Activated T-helper 1 cell treated with Interleukin-2 at 50 U/mL for 16 hours (primary cell): Measurements from ENCODE around the gene KLHL29.

Experiments used
- DNase-seq: peaks from one replicate; pipeline ENCODE4 v3.0.0-alpha.2; 2020; ENCODE audit warnings: low read depth

Gene KLHL29

GRCh38 chr2:23683001-23683400, 298.0 kb downstream of the KLHL29 start:
- DNase-seq, result no peak

DNA sequence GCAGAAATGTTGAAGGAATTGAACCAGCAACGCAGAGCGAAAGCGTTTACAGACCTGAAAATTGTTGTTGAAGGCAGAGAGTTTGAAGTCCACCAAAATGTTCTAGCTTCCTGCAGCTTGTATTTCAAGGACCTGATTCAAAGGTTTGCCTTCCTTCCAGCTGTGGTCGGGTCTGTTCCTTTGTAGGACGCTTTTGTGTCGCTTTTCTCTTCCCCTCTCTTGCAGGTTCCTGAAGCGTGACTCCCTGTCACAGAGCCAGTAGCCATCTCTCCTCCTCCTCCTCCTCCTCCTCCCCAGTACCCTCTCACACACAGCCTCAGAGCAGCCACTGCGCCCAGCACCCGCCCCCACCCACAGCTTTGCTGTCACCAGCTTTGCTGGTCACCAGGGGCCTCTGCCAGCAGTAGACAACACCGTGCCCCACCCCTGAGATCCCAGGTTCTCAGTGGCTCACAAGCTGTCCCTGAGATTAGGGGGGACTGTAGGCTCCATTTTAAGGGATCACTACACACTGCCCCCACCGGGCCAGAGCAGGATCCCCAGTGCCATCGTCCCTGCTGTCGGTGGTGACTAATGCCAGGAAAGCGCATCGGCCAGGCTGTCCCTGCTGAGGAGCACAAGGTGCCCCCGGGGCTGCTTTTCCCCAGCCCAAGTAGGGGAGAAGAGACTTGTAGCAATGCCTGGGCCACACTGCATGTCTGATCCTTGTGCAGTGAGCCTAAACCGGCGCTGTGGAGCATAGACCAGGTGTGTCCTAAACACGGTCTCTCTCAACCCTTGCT, 299.6 kb downstream of the KLHL29 start:
- DNase-seq, result no peak

DNA sequence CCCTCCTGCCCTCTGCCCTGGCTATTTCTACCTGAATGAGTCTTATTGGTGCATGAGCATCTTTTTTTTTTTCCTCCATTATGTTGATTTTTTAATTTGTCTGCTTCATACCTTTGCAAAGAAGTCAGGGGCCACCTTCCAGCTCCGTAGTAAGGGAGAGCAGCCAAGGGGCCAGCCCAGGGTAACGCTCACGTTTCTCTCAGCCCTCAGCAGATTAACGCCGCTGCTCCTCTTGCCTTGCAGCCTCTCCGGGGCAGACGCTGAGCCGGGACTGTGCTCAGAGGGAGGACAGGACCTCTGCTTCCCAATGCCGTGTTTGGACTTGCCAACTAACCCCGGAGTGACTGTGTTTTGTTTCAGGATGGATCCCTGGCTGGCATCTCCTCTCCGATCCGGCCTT, 300.2 kb downstream of the KLHL29 start:
- no peak for DNase-seq

- DNase-seq, result no peak
These were observed 300.7 kb downstream of the KLHL29 start for GRCh38 chr2:23685706-23686105.

DNA sequence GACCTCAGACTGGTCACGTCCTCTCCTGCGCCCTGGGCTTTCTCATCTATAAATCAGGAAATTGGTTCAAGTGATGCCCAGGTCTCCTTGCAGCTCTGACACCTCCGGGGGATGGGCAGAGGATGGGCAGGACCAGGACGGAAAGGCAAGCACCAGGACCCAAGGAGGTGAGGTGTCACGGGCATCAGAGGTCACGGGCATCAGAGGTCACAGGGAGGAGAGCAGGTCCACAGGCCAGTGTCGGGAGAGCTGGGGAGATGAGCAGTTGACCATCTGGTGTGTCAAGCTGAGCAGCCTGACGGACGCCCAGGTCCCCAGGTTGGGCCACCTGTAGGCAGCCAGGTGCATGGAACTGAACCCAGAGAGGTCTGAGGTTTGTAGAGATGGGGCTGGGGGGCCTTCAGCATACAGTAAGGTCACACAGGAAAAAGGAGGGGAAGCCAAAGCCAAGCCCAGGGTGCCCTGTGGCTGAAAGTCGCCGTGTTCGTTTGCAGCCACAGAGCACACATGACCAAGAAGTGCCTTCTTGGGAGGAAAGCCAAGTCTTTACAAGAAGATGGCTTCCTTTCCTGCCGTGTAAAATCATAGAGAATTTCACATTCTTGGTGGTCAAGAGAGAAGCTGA, 301.5 kb downstream of the KLHL29 start:
- no peak for DNase-seq

- DNase-seq, result no peak
These were observed 302.2 kb downstream of the KLHL29 start for GRCh38 chr2:23687214-23687613.

DNA sequence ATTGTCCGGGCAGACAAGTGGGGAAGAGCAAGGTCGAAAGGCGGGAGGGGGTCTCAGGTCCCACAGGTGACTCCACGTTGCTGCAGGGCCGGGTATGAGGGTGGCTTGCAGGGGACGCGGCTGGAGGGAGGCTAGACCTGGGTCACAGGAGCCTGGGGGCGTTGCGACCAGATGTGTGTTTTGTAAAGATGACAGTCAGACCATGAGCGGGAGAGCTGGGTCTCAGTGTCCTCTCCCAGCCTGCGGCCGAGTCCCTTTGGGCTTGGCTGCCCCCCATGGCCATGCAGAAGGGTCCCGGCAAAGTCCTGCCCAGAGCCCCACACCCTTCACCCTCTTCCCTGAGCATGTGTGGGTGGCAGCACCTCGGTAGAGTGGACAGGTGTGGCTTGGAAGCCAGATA, 302.7 kb downstream of the KLHL29 start:
- no peak for DNase-seq

DNA sequence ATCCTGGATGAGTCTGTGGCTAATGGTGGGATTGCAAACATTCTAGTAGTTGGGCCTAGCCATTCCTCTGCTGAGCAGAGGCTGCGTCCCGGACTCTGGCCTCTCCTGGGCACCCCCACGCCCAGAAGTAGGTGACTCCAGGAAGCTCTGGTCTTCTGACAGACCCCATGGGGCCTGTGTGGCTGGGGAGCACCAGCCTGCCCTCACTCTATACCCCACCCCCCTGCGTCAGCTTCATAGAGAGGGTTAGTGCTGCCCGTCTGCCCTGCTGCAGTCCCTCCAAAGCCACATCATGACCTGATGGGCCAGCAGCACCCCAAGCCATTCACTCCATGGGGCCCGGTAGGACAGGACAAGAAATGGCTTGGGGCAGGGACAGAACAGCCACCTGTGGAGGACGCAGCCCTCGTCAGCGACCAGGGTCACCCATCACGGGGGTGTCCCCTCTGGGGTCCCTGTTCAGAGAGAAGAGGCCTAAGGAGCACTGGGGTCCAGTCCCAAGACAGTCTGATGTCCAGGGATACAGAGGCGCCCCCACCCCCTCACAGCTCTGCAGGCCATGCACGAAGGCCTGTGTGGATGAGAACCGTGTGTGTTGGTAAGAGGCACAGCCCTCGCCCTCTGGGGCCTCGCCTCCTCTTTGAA, 303.6 kb downstream of the KLHL29 start:
- no peak for DNase-seq

DNA sequence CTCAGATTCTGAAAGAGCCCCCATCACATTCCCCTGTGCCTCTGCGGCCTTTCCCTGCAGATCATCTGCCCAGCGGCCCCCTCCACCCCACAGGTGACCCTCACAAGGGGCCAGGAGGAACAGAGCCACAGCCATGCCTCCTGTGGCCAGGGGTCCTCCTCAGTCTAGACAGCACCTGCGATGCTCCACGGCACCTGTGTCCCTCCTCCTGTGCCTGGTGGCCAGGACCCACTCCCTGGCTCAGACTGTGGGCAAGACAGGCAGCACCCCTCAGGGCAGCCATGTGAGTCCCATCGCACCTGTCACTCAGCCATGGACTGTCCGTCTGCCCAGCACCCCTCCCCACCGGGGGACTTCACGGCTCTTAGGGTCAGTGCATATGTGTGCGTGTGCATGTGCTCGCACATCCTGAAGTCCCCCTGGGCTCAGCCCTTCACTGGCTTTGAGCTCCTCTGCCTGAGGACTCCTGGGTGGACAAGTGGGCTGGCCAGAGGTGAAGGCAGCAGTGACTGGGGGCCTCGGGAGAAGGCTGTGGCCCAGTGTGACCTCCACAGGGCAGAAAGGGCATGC, 304.2 kb downstream of the KLHL29 start:
- DNase-seq, result no peak

DNA sequence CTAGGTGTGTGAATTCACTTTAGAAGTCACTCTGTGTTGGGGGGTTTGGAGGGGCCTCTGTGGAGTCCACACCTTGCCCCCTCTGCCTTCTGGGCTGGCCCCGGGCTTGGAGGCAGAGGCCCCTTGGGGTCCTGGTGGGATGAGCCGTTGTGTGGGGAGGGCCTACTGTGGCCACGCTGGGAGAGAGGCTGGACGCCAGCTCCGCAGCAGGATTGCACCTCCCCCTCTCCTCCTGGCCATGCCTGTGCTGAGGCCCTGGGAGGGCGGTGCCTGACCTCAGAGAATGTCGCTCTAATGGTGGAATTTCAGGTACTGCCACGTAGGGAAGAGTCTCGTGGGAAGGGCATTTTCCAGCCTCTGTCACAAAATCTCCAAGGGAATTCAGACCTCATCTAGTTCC, 304.9 kb downstream of the KLHL29 start:
- no peak for DNase-seq

GRCh38 chr2:23690421-23691105, 305.6 kb downstream of the KLHL29 start:
- no peak for DNase-seq

- no peak for DNase-seq
These were observed 306.1 kb downstream of the KLHL29 start for GRCh38 chr2:23691106-23691470.

DNA sequence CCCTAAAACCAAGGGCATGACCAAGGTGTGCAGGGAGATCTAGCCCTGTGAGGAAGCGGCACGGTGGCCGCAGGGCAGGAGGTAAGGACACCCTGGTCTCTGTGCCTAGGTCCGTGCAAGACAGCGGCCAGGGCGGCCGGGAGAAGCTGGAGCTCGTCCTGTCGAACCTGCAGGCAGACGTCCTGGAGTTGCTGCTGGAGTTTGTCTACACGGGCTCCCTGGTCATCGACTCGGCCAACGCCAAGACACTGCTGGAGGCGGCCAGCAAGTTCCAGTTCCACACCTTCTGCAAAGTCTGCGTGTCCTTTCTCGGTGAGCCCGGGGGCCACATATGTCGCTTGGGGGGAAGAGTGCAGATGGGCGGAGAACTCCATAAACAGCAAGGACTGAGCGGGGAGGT, 306.6 kb downstream of the KLHL29 start:
- no peak for DNase-seq

DNA sequence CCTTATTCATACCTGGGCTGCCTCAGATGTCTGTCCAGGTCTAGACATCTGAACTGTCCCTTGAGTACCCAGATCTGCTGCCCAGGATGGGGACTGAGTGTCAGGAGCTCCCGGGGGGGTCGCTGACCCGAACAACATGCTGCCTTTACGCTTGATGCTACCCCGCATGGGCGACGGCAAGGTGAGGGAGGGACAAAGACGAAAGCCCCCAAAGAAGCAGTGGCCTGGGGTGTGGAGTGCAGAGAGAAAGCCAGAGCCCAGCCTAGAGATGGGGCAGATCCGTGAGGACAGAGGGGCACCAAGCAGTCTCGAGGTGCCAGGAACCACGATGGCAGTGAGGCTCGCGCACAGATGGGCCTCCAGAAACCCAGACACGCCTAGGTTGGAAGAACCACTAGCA, 307.3 kb downstream of the KLHL29 start:
- no peak for DNase-seq

DNA sequence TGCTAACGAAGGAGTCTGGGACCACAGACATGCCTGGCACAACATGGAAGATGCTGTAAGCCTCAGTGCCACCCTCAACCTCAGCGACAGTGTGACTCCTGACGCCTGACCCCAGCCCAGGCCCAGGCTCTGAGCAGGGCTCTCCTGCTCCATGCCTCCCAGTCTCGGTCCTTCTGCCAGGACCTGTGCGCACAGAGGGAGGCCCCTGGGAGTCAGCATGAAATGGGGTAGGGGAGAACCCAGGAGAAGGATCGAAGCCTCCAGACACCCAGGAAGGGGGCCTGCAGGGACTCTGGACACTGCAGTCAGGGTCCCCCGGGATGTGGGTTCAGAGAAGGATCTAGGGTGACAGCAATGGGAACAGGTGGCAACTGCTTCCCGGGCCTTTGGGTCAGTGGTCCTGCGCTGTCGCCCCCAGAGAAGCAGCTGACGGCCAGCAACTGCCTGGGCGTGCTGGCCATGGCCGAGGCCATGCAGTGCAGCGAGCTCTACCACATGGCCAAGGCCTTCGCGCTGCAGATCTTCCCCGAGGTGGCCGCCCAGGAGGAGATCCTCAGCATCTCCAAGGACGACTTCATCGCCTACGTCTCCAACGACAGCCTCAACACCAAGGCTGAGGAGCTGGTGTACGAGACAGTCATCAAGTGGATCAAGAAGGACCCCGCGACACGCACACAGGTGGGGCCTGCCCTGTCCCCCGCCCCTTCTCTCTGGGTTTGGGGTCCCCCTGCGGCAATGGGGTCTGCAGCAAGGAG, 308.0 kb downstream of the KLHL29 start:
- DNase-seq, result no peak

DNA sequence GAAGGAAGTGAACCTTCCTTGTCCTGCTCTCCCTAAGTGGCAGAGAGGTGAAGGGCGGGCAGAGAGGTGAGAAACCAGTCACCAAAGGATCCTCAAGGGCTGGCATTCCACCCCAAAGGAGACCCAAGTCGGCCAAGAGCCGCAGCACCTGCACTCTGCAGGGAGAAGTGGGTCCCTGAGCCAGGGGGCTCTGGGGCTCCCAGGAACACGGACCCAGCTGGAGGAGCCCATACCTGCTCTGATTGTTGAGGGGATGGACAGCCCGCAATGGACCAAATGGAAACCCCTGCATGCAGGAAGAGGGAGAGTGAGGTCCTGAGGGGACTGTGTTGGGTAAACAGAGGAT, 308.6 kb downstream of the KLHL29 start:
- no peak for DNase-seq

- no peak for DNase-seq
These were observed 309.4 kb downstream of the KLHL29 start for GRCh38 chr2:23694058-23695045.

DNA sequence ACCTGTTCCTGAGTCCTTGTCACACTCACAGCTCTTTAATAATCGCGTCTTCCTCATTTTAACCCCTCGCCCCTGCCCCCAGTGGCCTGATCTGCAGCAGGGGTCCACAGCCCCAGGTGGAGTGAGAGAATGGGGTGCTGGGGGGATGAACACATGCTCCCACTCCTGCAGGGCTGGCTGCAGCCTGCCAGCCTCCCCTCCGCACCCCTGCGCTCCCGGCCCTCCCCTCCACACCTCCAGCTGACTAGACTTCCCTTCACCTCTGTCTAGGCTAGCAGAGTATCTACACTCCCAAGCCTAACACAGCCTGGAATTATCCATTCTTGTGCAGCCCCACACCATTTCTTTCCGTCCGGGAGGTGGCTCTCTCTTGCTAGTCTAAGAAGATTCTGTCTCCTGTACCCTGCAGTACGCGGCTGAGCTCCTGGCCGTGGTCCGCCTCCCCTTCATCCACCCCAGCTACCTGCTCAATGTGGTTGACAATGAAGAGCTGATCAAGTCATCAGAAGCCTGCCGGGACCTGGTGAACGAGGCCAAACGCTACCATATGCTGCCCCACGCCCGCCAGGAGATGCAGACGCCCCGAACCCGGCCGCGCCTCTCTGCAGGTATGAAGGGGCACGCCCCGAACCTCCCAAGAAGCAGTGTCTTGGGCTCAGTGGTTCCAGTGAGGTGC, 310.4 kb downstream of the KLHL29 start:
- DNase-seq, result no peak

GRCh38 chr2:23695890-23696751, 311.1 kb downstream of the KLHL29 start:
- DNase-seq, result no peak
